Nucleus accumbens (tissue), 56 donors: Measurements from ENCODE around the gene MEPE.
"Not testable (repeated sequence)": the region's sequence is repeated elsewhere in the genome, so short reads cannot be mapped to it uniquely, and the experiment has no call there.

ENCODE experiments used
- DNase-seq, 56 donors: peaks; one replicate each; lab custom pipeline; 2025; lab: John Stamatoyannopoulos, UW

The MEPE gene

DNA sequence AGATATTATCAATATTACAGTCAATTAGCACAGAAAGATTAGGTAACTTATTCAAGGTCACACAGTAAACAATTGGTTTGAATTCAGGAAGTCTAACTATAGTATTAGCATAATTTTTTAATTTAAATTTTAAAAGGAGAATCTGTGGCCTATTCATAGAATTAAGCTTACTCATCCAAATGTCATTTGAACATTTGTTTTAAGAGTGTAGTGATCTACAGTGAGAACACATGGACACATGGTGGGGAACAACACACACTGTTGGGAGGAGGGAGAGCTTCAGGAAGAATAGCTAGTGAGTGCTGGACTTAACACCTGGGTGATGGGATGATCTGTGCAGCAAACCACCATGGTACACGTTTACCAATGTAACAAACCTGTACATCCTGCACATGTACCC is 48.3 kb downstream of the MEPE start:
- no peak for DNase-seq

DNA sequence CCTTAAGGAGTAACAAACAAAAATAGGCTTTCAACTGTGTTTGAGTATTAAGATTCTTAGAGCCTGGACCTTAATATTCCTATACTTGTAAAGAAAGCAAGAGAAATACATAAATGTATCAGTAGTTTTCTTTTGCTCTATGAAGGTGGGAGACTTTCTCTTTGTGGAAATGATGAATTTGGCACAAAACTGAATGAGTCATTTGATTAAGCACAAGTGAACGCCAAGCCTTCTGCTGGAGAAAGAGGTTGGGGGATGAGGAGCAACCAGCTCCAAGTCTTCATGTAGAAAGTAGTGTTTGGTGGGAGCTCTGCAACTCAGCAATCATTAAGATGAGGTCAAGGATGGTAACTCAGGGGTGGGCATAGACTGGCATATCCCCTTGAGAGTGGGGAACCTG is 49.6 kb downstream of the MEPE start:
- no peak for DNase-seq

DNA sequence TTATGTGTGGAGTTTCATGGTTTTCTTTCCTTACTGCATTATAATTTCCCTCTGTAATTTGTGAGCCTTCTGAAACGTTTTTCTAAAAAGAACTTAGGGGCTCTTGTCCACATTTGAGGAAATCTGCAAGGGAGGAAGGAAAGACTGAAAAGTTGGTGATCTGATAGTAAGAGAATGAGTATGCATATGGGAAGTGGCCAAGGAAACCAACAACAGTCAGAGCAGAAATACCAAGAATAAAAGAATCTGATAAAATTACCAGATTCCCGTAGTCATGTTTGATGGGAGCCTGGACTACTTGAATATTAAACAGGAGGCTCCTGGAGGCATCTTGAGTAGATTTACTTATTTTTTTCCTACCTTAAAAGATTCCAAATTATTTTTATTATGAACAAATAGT is 50.1 kb downstream of the MEPE start:
- no peak for DNase-seq

DNA sequence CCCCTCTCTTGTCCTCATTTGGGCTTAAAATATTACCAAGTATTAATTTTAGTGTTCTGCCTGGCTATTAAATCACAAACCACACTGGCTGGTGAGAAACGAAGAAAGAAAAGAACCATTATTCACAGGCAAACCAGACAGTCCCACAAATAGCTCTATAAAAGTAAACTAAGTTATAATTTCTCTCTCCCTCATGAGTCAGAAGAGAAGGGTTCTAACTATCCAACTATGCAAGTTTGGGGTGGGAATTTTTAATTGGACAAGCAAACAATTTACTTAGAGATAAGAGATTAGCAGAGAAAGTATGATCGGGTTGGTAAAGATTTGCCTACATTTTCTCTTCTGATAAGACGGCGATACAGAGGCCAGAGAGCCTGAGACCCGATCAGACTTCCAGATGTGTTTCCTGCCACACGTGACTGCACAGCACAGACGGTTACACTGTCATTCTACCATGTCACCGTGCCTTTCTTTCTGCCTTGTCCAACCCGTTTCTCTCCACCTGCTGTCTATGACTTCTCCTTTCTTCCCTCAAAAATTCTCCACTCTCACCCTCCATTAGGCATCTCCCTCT is 52.3 kb downstream of the MEPE start:
- no peak for DNase-seq

DNA sequence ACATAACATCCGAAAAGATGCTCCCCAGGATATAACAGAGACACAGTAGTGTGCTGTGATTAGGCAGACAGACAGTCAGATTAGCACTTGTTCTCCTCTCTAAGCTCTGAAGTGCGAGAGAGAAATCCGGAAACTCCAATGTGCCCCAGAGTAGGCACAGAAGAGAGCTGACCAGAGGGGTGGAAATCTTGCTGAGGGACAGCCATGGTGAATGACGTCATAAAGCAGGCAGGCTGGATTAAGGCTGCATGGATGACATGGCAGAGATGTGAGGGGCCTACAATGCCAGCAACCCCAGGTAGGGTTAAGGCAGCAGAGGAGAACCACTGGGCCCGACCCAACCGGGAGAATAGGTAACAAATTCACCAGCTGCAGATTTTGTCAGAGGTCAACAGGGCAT is 53.3 kb downstream of the MEPE start:
- DNase-seq = no peak

DNA sequence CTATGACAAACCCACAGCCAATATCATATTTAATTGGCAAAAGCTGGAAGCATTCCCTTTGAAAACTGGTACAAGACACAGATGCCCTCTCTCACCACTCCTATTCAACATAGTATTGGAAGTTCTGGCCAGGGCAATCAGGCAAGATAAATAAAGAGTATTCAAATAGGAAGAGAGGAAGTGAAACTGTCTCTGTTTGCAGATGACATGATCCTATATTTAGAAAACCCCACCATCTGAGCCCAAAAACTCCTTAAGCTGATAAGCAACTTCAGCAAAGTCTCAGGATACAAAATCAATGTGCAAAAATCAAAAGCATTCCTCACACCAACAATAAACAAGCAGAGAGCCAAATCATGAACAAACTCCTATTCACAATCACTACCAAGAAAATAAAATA is 58.0 kb downstream of the MEPE start:
- not testable (repeated sequence) for DNase-seq

DNA sequence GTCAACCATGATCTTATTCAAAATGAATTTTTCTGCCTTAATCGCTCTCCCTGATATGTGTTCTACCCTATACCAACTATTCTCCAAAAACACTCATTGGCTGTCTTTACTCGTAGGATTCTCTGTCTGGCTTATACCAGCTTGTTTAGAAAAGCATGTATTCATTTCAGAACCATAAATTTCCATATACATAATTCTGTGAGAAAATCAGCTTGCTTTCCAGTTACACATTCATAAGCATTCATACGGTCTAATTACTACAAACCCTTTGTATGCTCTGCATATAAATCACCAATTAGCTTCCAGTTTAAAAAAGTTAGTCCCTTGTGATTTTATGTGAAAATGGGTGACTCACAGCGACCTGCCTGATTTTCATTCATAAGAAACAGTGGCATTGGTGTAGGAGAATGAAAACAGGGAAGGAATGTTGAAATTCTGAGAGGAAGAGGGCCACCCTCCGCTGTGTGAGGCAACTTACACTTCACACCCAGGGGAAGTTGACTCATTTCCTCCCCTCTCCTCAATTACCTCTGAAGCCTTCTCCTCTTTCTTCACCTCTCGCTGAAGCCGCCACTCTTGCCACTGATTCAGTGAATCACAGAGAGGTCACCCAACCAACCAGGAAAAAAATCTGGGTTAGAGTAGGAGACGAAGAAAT is 63.3 kb downstream of the MEPE start:
- peak in 12 of 56 donors; percentile 2 to 14 (median 6) for DNase-seq
